DMS153 (cell line): Measurements from ENCODE around the gene TMEM63A.
A peak's percentile ranks its signal among the peaks of the same experiment; 100 is the strongest.

Source experiments
- DNase-seq: peaks from one replicate; lab custom pipeline; 2025; lab: John Stamatoyannopoulos, UW

TMEM63A gene

GRCh38 chr1:225886159-225887029, 4.2 kb upstream of the TMEM63A start:
- no peak for DNase-seq

GRCh38 chr1:225885336-225885735, 3.2 kb upstream of the TMEM63A start:
- DNase-seq: no peak

GRCh38 chr1:225883616-225884265, 1.6 kb upstream of the TMEM63A start:
- no peak for DNase-seq

GRCh38 chr1:225882694-225883615, 775 bp upstream of the TMEM63A start:
- DNase-seq: peak; percentile 21

- no peak for DNase-seq
Measured at GRCh38 chr1:225881081-225881958, 860 bp downstream of the TMEM63A start.

- DNase-seq: no peak
Measured at GRCh38 chr1:225880636-225881035, 1.5 kb downstream of the TMEM63A start.

- peak; percentile 56 for DNase-seq
Measured at GRCh38 chr1:225880222-225880588, 2.0 kb downstream of the TMEM63A start.

GRCh38 chr1:225879521-225880221, 2.5 kb downstream of the TMEM63A start:
- DNase-seq: peak; percentile 85

GRCh38 chr1:225878282-225878681, 3.9 kb downstream of the TMEM63A start:
- peak; percentile 35 for DNase-seq

- peak; percentile 30 for DNase-seq
Measured at GRCh38 chr1:225877580-225877979, 4.6 kb downstream of the TMEM63A start.

GRCh38 chr1:225876900-225877510, 5.2 kb downstream of the TMEM63A start:
- no peak for DNase-seq

- peak; percentile 89 for DNase-seq
Measured at GRCh38 chr1:225875044-225875815, 7.0 kb downstream of the TMEM63A start.

GRCh38 chr1:225874431-225874830, 7.7 kb downstream of the TMEM63A start:
- DNase-seq: no peak

GRCh38 chr1:225873281-225873850, 8.8 kb downstream of the TMEM63A start:
- DNase-seq: no peak

GRCh38 chr1:225872075-225872430, 10.1 kb downstream of the TMEM63A start:
- no peak for DNase-seq

- DNase-seq: peak; percentile 97
Measured at GRCh38 chr1:225871359-225872074, 10.7 kb downstream of the TMEM63A start.

GRCh38 chr1:225870911-225871310, 11.3 kb downstream of the TMEM63A start:
- DNase-seq: peak; percentile 72

- DNase-seq: no peak
Measured at GRCh38 chr1:225868631-225869330, 13.4 kb downstream of the TMEM63A start.
